Epithelial cell of proximal tubule (primary cell): ENCODE results near the gene SNRNP35. TPM values are rescaled to one million over a fixed set of nuclear protein-coding genes. Genes with fewer than 3 reads are reported as not detected.

Experiments used
- DNase-seq: peaks from one replicate; pipeline ENCODE4 v3.0.0-alpha.2; 2011; ENCODE audit warnings: low read depth
- H3K4me3 ChIP-seq: 2 replicates; pipeline ENCODE4 v1.5.1; 2011; ENCODE audit warnings: low read depth, mild to moderate bottlenecking, low read length
- CTCF ChIP-seq: conservative IDR thresholded peaks from 2 replicates; pipeline ENCODE4 v1.5.1; 2012; ENCODE audit warnings: low read depth, mild to moderate bottlenecking, low read length
- total RNA-seq: library from RNA; depleted of rRNA; stranded (reverse); fragments of >200 nt; gene quantifications from 2 replicates; pipeline ENCODE4 v1.2.3, GENCODE V29; 2015

SNRNP35 gene
- total RNA-seq, 1 donor from 2014 or later = 22.7 TPM

DNA sequence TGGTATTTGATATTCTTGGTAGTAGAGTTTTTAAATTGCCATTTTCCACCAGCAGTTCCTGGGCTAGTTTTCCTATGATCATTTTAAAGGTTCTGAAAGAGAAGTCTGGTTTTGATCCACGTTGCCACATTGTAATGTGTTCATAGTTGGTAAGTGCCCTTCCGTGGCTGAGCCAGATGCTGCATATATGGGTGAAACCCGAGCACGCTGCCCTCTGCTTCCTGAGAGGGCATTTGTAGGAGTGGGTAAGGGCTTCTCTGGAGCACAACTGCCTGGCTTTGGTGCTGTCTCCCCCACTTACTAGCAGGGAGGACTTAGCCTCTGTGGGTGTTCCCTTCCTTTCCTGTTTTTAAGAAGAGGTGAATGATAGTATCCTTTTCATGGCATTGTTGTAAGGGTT, 7.1 kb downstream of the SNRNP35 start:
- DNase-seq = no peak
- no peak overlapping the region for H3K4me3 ChIP-seq
- TF ChIP-seq CTCF = no peak

DNA sequence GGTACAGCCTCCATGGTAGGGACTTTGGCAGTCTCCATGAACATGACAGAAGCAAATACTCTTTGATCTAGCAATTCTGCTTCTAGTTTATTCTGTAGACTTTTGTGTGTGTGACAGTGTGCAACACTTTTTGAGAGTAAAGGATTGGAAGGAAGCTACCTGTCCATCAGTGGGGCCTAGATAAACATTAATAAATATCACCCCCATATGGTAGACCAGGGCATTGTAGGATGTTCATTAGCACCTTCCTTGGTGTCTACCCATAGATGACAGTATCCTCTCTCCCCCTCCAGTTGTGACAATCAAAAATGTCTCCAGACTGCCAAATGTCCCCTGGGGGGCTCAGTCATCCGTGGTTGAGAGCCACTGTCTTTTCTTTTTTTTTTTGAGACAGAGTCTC, 10.8 kb downstream of the SNRNP35 start:
- peak; percentile 27 for TF ChIP-seq CTCF
- H3K4me3 ChIP-seq = no peak overlapping the region
- no peak for DNase-seq

DNA sequence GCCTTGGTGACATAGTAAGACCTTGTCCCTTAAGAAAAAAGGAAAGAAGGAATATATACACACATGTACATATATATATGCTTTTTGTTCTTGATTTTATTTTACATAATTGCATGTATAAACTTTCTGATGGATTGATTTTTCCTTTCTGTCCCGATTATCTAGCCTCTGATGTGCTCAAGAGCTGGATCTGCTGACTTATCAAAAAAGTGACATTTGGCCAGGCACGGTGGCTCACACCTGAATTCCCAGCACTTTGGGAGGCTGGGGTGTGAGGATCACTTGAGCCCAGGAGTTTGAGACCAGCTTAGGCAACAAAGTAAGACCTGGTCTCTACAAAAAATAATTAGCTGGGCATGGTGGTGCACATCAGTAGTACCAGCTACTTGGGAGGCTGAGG, 12.0 kb downstream of the SNRNP35 start:
- DNase-seq = no peak
- no peak for TF ChIP-seq CTCF
- no peak overlapping the region for H3K4me3 ChIP-seq

DNA sequence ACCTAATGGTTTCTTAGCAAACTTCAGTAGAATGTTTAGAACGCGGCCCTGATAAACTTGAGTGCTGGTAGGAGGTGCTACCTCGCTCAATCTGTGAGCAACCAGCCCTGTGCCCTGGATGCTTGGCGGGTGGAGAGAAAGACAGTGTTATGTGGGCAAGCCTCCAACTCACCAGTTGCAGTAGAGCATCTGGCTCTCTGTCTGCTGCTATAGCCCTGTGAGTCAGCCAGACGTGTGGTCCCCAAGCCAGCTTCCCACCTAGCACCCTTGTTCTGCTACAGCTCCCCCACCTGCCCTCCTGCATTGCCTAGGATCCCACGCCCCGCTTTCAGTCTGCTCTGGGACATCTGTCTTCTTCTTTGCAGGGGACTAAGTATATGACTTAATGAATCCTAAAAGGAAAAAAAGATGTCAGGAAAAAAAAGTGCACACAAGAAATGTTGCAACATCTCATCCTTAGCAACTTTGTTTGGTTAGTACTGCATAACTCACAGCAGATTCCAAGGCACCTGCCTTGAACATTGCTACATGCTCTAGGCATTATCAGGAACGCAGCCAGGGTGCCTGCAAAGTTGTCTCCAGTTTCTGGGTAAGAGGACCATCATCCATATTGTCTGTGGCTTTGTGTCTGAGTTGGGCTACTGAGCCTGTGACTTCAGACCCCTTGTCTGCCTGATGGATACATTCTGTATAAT, 13.6 kb downstream of the SNRNP35 start:
- no peak for DNase-seq
- no peak overlapping the region for H3K4me3 ChIP-seq
- TF ChIP-seq CTCF = no peak

DNA sequence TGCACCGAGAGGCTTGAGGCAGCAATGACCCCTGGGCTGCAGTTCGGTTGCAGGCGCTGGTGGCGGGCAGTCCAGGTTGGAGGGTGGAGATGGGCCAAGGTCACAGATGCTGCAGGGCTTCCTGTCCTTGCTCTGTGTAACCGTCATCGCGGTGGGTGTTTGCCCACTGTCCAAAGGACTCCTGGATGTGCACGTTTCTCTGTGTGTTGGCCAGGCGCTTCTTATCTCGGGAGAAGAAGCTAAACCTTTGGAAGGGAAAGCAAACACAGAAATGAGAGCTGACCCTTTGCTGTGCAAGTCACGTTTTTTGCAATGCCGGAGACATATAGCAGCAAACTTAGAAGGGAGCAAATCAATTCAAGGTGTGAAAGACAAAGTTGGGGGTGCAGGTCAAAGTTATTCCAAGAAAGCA, 14.5 kb downstream of the SNRNP35 start:
- no peak overlapping the region for H3K4me3 ChIP-seq

GRCh38 chr12:123474485-123475245, 16.7 kb downstream of the SNRNP35 start:
- DNase-seq = no peak
- no peak for TF ChIP-seq CTCF
- no peak overlapping the region for H3K4me3 ChIP-seq

More for the DNA sequence above, 14.5 kb downstream of the SNRNP35 start:
- no peak for DNase-seq
- no peak for TF ChIP-seq CTCF
